Endometrial microvascular endothelial cells (primary cell): ENCODE results near the gene DGKZ. TPM values are rescaled to one million over a fixed set of nuclear protein-coding genes. Genes with fewer than 3 reads are reported as not detected.

ENCODE experiments used
- in situ Hi-C: cut with HindIII; loops from 2 replicates; pipeline ENCODE4 v1.10.0; 2017; ENCODE audit warnings: low sequenced_read_pairs, low pct_unique_long_range_greater_than_20kb; ENCODE audit errors: inconsistent ontology term
- total RNA-seq: library from RNA; depleted of rRNA; stranded (reverse); fragments of >200 nt; gene quantifications from one replicate; pipeline ENCODE4 v1.2.3, GENCODE V29; 2015; ENCODE audit errors: inconsistent ontology term

The DGKZ gene
- total RNA-seq, 1 donor from 2014 or later, result 95.0 TPM

DNA sequence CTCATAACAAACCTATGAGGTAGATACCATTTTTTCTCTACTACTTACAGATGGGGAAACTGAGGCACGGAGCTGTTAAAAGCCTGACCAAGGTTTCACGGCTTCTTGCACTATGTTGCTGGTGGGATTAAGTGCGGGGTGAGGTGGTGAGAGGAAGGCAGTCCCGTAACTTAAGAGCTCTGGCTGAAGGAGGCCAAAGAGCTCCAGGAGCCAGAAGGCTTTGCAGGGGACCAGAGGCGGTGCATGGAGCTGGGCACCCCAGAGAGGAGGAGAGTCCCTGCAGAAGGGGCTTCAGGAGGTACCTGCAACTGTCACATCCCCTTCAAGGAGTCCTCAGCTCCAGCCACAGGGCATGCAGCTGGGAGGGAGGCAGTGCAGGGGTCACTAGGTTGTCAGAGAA, 40.2 kb downstream of the DGKZ start:
- in situ Hi-C loops, result no loop called here

DNA sequence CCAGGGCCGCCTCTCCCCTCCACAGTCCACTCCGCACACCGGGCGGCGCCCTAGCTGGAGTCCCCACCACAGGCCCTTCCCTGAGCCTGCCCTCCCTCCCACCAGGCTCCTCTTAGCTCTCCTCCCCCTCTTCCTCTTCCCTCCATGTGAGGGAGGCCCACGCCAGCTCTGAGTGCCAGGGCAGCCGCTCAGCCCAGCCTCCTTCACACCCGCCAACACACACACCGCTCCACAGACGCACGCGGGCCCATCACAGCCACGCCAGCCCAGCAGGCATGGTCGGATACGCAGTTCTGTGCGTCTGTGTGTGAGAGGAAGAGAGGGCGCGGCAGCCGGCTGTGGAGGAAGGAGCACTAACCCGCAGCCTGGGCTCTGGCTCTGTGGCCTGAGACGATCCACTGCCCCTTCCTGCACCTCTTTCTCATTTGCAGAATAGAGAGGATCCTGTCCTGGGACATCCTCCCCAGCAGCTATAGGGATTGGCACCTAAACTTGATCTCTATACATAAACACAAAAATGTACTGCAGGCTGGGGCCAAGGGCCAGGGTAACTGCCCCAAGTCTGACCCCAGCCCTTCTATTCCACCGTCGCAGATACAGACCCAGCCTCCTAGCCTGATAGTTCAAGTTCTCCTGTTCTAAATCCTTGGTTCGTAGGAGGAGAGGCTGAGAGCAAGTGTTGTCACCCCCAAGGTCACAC, 40.8 kb downstream of the DGKZ start:
- in situ Hi-C loops, result no loop called here

DNA sequence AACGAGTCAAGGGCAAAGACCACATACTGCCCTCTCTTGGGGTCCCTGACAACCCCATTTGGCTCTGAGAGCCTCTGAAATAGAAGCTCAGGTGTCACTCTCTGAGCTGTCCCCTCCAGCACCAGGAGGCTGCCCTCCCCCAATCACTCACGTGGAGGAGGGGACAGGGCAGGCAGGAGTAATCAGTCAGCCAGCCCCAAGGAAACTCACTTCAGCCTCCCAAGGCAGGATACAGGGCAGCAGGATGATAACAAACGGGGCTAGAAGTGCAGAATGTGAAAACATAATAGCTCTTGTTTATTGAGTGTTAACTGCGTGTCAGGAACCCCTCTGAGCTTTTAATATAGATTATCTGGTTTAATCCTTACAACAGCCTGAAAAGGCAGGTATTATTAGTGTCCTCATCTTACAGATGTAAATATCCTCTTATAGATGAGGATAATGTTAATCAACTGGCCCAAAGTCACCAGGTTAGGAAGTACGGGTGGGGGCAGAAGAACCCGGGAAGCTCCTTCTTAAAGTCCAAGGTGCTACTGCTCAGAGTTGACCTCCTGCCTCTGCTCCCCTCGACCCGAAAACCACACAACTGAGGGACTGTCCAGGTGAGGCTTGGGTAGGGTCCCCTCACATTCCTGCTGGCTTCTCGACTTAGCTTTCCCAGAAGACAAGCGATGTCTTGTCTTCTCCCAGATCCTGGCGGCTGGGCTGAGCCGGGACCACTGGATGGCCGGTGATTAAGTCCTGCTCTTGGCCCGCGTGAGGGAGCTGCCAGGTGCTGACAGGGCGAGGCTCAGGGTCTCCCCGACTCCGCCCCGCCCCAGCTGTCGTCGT, 41.6 kb downstream of the DGKZ start:
- in situ Hi-C loops, result no loop called here

DNA sequence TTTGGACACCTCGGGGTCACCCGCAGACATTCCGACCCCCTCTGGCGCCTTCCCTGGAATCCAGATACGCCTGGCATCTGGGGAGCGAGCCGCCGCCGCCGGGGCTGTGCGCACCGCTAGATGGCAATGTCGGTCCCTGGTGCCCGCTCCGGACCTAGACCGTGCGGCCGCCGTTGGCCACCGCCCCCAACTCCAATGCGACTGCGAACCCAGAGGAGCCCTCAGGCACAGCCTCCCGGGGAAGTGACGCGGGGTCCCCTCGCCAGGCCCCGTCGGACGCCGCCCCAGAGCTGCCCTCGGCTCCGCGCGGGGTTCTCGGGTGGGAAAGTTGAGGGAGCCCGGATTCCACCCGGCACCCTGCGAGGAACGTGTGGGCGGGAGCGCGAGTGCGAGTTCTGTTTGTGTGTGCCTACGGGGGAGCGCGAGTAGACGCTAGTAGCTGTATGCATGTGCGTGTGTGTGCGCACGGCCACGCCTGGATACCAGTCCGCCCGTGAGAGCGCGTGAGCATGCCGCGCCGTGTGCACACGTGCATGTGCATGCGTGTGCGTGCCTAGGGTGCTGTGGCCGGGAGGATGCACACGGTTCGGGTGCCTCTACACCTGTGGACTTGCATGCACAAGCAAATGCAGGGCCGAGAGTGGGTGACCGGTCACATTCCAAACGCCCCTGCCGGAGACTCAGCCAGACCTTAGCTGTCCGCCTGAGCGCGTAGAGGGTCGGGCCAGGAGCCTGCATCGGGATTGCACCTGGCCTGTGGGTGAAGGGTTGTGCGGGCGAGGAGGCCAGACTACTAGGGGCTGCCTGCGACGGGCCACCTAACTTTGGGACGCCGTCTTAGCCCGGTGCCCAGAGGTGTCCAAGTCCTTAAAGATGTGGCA, 42.4 kb downstream of the DGKZ start:
- in situ Hi-C loops, result no loop called here

DNA sequence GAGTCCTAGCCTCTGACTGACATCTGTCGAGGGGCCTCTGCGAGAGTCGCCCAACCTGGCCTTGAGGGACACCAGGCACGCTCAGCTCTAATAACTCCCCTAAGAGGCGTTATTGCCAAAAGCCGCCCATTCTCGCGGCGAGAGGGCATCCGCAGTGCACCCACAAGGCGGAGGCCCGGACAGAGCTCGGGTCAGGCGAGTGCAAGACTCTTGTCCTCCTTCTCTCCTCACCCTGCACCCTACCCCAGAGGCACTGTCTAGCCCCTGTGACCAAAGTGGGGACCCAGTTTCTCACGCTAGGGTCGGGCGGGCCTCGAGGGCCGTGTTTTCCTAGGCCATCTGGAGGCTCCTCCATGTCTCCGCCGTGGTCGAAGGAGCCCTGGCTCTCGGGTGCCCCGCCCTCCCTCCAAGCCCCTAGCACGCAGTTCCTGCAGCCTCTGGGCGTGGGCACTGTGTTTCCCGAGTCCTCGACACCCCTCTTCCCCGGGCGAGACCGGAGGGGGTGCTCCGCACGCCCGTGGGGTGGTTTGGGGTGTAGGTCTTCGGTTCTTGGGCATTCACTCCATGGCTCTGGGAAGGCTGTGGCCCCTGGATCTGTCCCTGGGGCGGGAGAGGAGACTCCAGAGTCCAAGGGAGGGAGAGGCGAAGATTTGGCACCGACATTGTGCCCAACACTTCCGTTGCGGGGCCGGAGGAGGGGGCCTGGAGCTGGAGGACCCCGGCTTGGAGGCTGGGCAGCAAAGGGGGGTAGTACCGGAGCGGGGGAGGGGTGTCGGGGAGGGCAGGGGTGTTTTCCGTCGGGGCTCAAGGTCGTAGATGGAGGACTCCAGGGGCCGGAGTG, 43.3 kb downstream of the DGKZ start:
- in situ Hi-C loops, result no loop called here

DNA sequence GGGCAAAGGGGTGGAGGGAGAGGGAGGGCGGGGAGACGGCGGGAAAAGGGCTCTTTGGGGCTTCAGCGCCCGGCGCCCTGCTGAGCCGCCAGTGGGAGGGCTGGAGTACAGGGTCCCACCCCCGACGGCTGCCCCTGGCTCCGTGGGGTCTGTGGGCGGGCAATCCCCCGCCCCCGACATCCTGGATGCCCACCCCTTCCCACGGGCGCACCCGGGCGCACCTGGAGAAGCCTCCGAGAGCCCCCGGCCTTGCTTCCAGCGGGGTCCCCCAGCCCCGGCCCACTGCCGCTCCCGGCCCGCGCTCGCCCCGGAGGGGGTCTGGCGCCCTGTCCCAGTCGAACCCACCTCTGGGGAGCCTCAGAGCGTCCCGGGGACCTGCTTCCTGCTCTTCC, 43.9 kb downstream of the DGKZ start:
- in situ Hi-C loops, result no loop called here

DNA sequence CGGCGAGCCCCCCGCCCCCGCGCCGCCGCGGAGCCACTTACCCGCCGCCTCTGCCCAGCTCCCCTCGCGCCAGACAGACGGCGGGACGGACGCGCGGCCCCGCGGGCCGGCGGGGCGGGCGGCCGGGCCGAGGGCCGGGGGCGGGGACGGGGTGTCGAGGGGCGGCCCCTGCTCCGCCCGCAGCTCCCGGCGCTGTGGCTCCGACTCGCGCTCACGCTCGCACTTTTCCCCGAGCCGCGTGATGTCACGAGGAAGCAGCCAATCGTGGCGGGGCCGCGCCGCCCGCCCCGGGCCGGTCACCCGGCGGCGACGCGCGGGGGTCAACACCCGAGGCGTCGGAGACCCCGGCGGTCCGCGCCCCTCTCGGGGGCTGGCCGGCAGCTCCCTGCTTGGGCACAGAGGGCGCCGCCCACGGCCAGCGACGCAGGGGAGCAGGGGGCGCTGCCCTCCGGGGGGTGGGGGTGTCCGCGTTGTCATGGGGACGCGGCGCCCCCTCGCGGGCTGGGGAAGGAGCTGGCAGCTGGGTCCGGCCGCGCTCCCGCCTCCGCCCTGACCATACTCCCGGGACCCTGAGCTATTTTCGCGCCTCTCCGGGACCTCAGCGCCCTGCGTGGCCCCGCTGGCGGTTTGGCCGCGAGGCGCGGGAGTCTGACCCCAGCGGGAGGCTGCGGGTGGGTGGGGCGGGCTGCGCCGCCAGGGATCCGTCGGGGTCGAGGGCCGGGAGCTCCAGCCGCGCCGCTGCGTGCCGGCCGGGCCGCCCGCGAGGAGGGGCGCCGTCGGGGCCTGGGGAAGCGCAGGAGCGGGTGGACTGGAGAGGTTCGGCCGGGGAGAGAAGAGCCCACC, 44.5 kb downstream of the DGKZ start, which contains the start of gene CHRM4:
CHRM4 (minus strand) TSS at position 199 of the 843 bp plus-strand sequence. CDS start 5,219 bp downstream, outside the sequence.
- in situ Hi-C loops, result no loop called here

DNA sequence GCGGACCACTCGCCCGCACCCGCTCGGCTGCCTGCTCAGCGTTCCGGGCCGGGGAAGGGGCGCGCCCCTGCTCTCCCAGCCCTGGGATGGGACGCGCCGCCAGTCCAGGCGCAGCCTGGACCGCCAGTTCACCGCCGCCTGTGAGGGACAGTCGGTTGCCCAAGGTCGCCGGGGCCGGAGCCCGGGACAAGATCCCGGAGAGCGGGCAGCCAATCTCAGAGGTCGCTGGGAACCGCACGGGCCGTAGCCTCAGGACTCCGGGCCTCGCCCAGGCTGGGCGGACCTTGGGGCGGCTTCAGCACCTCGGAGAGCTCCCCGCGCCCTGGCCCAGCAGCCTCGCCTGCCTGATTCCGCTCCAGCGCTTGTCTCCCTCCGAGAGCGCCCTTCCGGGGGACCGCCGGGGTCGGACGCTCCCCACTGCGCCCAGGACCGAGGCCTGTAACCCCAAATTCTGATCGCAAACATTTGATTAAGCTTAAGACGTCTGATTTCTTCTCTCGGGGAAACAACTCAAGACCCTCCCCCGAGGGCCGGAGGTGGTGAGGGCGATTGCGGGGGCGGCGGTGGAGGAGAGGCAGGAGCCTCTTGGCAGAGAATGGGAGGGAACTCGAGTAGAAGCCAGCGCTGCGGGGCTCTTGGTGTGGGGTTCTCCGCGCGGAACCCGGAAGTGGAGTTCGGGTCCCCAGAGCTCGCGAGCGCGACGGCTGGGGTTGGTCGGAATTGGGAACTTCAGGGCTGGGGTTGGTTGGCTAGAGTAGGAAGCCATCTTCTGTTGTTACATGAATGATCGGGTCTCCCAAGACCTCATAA, 45.4 kb downstream of the DGKZ start:
- in situ Hi-C loops, result no loop called here

DNA sequence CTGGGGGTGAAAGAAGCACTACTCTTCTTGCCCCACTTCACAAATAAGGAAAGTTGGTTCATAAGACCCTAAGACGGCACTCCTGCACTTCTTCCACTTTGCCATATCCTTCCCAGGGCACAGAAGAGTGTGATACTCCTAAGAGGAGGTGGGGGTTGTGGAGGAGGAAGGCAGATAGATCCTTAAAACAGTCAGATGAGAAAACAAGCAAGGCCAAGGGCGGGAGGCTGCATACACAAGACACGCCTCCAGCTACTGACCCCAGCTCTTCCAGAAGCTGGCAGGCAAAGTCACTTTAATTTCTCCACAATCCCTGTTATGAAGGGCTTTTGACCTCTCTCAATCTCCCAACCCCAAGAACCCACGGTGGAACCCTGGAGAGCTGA, 46.0 kb downstream of the DGKZ start:
- in situ Hi-C loops, result no loop called here

DNA sequence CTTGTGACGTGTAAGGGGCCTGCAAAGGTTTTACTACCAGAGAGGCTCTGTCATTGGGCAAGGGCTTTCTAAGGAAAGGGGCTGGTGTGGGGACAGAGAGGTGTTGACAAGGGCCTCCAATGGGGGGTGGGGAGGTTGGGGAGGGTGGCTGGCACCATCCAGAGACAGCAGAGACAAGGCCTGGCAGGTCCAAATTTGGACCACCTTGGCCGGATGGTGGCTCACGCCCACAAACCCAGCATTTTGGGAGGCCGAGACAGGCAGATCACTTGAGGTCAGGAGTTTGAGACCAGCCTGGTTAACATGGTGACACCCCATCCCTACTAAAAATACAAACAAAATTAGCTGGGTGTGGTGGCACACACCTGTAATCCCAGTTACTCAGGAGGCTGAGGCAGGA, 46.5 kb downstream of the DGKZ start:
- in situ Hi-C loops, result no loop called here

DNA sequence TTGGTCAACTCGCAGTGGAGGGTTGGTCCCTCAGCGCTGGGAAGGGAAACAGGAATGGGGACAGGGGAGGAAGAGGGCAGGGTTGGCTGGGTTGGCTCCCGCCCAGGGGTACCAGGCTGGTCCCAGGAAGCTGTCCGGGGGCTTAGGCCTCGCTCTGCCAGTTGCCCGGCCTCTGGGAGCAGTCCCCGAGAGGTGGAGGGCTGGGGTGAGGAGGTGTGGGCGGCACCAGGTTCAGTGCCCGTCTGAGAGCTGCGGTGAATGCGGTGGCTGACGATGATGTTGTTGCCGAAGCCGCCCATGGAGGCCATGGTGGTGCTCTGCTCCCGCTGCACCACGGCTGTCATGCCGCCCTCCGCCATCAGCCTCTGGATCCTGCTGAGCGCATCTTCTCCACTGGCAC, 50.3 kb downstream of the DGKZ start:
- in situ Hi-C loops, result no loop called here

DNA sequence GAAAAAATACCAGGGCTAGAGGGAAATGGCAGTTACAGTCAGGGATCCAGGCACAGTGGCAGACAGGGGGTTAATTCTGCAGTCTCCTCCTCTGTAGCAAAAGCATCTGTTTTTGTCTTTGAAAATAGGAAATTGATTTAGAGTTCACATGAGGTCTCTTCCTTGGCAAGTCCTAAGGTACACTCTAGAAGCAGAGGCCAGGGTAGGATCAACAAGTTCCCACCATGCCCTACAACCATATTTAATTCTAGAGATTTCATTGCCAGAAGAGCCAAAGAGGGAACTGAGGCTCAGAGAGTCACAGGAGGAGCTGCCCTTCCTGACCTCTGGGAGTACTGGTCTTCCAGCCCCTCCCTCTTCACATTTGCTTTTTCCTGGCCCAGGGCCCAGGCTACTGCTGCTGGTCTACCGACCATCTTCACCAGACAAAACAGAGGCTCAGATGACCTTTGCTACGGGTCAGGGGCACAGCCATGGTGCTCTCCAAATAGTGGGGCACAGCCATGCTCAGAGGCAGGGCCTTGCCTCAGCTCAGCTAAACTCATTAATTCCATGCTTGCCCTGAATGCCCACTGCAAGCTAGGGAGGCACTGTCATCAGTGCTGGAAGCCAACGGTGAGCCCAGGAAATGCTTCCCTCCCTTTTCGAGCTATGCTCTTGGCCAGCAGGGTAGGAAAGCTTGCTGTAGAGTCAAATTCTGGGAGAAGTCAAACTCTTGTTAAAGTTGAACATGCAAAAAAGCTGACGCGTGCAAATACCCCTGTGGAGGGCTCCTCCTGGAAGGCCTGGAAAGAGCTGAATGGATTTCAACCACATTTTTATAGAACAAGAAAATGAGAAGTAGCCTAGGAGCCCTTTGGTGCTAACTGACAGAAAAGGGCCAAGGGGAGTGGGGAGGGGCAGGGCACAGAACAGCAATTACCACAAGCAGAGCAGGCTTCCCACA, 56.0 kb downstream of the DGKZ start:
- in situ Hi-C loops, result no loop called here

DNA sequence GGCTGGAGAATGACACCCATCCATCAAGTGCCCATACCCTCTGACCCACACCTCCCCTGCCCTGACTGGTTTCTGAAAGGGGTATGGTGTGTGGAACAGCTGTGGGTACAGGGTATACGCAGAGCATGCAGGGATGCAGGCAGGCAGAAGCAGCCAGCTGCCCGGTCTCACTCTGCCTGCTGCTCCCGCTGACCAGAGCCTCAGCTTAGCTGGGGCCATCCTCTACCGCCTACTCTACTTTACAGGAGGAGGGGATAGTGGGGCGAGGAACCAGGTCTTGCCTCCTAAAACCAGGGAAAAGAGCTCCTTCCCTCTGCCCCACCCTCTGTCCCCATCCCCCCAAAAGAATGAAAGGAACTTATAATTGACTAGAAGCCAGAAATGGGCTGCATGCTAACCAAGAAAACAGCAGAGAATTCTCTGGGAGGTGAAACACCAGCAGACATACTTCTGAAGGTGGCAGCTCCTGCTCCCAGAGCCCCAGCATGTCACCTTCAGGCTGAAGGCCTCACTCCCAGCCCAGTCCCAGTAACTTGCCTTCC, 57.3 kb downstream of the DGKZ start:
- in situ Hi-C loops, result no loop called here

DNA sequence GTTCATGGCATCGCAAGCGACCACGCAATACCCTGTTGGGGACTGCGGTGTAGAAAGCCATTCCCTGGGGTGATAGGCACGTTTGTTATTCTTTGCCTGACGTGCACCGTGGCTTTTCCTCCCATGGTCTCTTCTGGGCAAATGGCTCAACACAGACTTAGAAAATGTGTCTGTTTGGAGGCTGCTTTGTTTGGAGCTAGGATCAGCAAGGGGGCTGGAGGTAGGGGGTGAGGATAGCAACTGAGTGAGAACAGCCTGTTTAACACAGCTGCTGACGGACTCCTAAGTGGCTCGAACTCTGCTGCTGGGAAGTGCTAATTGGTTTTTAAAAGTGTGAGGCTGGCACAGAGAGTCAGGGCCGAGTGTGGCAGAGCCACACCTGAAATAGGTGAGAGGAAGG, 60.4 kb downstream of the DGKZ start:
- in situ Hi-C loops, result no loop called here

DNA sequence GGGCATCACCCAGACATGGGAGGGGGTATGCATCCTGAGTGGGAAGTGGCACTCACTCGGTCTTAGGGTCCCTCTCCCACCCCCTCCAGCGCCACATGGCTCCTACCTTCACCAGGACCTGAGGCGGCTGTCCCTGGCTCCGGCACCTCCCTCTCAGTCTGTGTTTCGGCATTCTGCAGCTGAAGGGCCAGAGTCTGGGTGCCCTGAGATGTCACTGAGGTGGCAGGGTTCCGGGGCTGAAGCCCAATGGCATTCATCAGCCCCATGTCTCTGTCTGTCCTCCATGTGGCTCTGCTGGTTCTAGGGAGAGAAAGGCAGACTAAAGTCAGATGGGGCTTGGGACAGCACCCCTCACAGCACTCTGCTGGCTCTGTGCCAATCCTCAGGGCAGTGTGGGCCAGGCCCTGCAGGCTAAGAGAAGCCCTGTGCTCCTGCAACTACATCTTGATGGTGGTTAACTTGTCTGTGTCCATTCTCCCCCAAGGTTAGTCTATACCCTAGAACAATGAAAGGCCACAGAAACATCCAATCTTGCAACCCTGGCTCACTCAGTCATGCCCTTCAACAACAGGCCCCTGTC, 61.2 kb downstream of the DGKZ start:
- in situ Hi-C loops, result no loop called here
